ENCODE measurements around the gene NPAS3. TPM values are rescaled to one million over a fixed set of nuclear protein-coding genes. Genes with fewer than 3 reads are reported as not detected.

The NPAS3 gene
- total RNA-seq, 1 donor: 0.86 TPM

- TF ChIP-seq CTCF (IDR thresholded peaks at IDR 0.05; ENCODE audit: insufficient read depth, low read depth, low read length): no peak
- no peak for DNase-seq (ENCODE audit: low read depth)
- H3K4me3 ChIP-seq (ENCODE audit: low read depth, low read length): no peak overlapping the region
Observed at GRCh38 chr14:32980178-32980901, 41.7 kb downstream of the NPAS3 start.

DNA sequence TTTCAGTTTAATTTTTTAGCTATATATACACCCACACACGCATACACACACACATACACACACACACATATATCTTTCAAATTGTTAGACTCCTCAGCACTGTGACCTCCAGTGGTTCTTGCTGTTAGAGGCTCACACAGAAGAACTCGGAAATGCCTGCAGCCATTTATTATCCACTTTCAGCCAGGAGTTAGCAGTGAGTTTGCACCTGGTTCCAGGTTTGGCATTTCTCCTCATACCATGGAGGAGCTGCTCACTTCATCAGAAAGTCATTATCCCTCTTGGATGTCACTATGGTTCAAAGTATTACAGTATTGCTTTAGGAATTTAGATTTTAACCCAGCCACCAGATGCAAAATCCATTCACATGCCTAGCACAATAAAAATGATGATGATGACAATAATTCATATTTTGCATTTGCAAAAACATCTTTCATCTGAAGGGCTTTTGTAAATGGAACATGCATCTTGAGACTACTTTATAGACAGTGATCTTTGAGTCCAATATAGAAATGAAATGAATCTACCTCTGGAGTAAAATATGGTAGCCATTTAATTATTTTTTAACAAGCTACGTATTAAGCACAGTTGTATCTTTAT lies 42.3 kb downstream of the NPAS3 start:
- no peak overlapping the region for H3K4me3 ChIP-seq (ENCODE audit: low read depth, low read length)
- no peak for TF ChIP-seq CTCF (IDR thresholded peaks at IDR 0.05; ENCODE audit: insufficient read depth, low read depth, low read length)
- DNase-seq (ENCODE audit: low read depth): no peak

GRCh38 chr14:32984241-32984930 lies 45.7 kb downstream of the NPAS3 start:
- DNase-seq (ENCODE audit: low read depth): no peak
- no peak overlapping the region for H3K4me3 ChIP-seq (ENCODE audit: low read depth, low read length)
- no peak for TF ChIP-seq CTCF (IDR thresholded peaks at IDR 0.05; ENCODE audit: insufficient read depth, low read depth, low read length)

DNA sequence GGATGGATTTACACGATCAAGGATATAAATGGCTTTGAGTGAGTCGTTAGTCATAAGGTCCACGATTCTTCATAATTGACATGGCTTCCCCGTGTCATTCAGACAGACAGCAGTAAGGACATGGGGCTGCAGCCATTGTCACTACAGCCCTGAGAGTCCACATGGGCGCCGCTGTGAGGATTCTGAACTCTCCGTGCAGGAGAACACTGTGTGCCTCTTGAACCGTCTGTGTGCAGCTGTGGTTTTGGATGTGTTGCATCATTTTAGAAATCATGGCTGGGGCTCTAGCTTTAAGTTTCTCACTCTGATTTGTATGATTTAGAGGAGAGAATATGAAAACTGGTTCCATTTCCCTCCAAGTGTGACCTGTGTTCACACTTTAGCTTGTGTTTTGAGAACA lies 47.2 kb downstream of the NPAS3 start:
- no peak overlapping the region for H3K4me3 ChIP-seq (ENCODE audit: low read depth, low read length)
- TF ChIP-seq CTCF (IDR thresholded peaks at IDR 0.05; ENCODE audit: insufficient read depth, low read depth, low read length): no peak
- DNase-seq (ENCODE audit: low read depth): no peak

DNA sequence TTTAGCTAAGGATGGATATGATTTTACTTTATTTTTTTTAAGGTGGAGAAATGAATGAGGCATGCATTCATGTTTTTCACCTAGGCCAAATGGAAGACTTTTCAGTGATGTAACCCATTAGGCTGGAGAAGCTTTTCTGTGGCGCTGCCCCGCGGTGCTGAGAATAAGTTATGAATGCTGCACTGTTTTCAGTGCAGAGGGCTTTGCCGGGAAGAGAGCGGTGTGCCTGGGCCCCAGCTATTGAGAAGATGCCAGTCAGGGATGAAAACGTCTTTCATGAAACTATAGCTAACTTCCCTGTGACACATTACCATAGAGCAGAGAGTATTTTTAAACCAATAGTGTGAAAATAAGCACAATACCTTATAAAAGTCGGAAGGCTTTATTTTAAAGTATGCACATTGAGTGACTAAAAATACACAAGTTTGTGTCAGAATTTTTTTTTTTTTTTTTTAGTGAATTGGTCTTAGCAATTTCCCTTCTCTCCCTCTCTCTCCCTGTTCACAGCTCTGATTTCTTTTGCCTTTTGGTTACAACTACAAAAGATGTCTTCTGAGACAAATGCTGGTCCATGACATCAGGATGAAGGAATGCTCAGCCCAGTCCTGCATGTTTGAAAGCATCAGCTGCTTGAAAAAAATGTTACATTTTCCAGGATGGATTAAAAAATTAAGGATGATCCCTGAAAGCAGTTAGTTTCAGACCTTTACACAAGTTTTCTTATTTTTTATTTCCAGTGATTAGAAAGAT lies 48.3 kb downstream of the NPAS3 start:
- DNase-seq (ENCODE audit: low read depth): peak; percentile 19
- TF ChIP-seq CTCF (IDR thresholded peaks at IDR 0.05; ENCODE audit: insufficient read depth, low read depth, low read length): no peak

DNA sequence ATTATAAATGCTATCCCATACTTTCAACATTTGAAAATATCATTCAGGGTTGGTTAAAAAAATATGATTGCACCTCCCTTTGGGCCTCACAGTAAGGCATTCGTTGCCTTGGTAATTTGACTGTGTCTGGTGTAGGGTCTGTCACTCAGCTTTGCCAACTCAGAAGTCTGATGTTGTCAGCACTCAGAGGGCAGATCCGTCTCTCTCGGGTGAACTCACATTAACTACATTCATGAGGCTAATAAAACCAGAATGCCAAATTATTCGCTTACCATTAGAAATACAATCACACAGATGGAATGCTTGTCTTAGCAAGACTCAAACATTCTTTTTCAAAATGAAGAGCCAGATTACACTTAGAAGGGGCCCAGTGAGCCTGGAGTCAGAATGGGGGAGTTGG lies 53.0 kb downstream of the NPAS3 start:
- no peak for DNase-seq (ENCODE audit: low read depth)
- no peak overlapping the region for H3K4me3 ChIP-seq (ENCODE audit: low read depth, low read length)

More for the DNA sequence above, 48.3 kb downstream of the NPAS3 start:
- H3K4me3 ChIP-seq (ENCODE audit: low read depth, low read length): no peak overlapping the region

More for the DNA sequence above, 53.0 kb downstream of the NPAS3 start:
- TF ChIP-seq CTCF (IDR thresholded peaks at IDR 0.05; ENCODE audit: insufficient read depth, low read depth, low read length): no peak

All from fibroblast of villous mesenchyme (primary cell).